Vagina (tissue), 2 donors: ENCODE data around the gene CTU2.
A peak's percentile ranks its signal among the peaks of the same experiment; 100 is the strongest.

Experiments used
- POLR2A ChIP-seq, 2 donors: fragments of 450-650 bp; IDR thresholded peaks; one replicate each; pipeline ENCODE4 v1.6.1; 2017; ENCODE audit warnings: antibody characterized with exemption in 2 of 2, mild to moderate bottlenecking in 2 of 2, moderate library complexity in 2 of 2
- TF ChIP-seq, protein P1 (sequence below), 3 experiments: fragments of 450-650 bp in 2 of 3; fragments of 200-600 bp in 1 of 3; sonication (generic) in 1 of 3; IDR thresholded peaks; one replicate each; pipeline ENCODE4 v1.5.1; 2017 to 2019; ENCODE audit warnings: antibody characterized with exemption in 3 of 3, mild to moderate bottlenecking in 2 of 3, moderate library complexity in 2 of 3

DNA sequence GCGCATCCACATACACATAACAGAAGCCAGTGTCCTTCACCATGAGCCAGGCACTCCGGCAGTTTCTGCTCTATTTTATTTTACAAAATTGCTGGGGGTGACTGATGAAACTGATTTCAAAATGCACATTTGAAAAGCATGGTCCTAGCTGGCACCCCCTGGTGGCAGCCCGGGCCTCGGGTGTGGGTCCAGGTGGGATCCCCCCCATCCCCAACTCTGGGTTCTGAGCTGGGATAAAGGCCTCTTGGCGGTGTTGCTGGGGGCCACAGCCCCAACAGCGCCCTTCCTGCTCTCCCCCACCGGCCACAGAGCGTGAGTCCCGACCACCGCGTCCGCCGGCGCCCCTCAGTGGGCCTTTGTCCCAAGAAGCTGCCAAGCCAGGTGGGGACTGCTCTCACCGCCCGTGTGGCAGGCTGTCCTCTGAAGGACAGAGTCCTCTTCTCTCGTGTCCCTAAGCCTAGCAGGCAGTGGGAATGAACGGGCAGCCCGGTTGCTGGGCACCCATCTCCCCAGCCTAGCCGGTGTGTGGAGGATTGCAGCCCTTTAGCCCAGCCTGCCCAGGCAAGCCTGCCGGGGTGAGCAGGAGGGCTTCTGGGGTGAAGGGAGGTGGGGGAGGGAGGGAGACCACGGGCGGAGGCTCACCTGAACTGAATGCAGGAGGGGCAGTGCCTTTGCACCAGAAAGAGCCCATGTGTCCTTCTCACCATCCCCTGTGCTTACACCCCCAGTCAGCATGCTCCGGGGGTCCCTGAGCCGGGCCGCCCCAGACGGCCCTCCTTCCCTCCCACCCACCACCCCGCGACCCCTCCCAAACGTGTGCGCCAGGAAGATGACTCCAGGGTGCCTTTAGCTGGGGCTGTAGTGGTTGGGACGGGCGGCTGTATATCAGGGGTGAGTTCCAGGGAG, 20.9 kb upstream of the CTU2 start:
- no peak for TF ChIP-seq POLR2A (IDR thresholded peaks at IDR 0.05)
- TF ChIP-seq, protein P1, sequence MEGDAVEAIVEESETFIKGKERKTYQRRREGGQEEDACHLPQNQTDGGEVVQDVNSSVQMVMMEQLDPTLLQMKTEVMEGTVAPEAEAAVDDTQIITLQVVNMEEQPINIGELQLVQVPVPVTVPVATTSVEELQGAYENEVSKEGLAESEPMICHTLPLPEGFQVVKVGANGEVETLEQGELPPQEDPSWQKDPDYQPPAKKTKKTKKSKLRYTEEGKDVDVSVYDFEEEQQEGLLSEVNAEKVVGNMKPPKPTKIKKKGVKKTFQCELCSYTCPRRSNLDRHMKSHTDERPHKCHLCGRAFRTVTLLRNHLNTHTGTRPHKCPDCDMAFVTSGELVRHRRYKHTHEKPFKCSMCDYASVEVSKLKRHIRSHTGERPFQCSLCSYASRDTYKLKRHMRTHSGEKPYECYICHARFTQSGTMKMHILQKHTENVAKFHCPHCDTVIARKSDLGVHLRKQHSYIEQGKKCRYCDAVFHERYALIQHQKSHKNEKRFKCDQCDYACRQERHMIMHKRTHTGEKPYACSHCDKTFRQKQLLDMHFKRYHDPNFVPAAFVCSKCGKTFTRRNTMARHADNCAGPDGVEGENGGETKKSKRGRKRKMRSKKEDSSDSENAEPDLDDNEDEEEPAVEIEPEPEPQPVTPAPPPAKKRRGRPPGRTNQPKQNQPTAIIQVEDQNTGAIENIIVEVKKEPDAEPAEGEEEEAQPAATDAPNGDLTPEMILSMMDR (IDR thresholded peaks at IDR 0.05), result peak in 1 of 3 experiments; percentile 23
